ENCODE measurements around the gene KHDRBS1. TPM values are rescaled to one million over a fixed set of nuclear protein-coding genes. Genes with fewer than 3 reads are reported as not detected.
"Not testable (repeated sequence)": the region's sequence is repeated elsewhere in the genome, so short reads cannot be mapped to it uniquely, and the experiment has no call there.

KHDRBS1 gene
- total RNA-seq, 2 experiments from 2014 or later: 91.6 to 94.2 TPM

DNA sequence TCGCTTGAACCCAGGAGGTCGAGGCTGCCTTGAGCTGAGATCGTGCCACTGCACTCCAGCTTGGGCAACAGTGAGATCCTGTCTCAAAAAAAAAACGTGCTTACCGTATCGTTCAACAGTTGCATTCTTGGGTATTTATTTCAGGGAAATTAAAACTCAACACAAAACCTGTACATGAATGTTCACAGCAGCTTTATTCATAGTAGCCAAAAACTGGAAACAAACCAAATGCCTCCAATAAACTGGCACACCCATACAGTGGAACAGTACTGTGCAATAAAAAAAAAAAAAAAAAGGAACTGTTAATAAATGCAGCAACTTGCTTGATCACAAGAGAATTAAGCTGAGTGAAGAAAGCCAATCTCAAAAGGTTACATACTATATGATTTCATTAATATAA lies 6.7 kb downstream of the KHDRBS1 start:
- Histone ChIP-seq H3K27me3 (ENCODE audit: control insufficient read depth in 1 of 2, insufficient read depth in 2 of 2, low read length in 2 of 2) (no peaks in the 10 kb centered on the region), H3K36me3 (ENCODE audit: insufficient read depth, low read length) (peaks cover 21% of the 10 kb centered on the region), H3K4me3 (ENCODE audit: low read length) (no peak overlapping the region), H3K27ac (ENCODE audit: low read depth in 1 of 2, low read length in 2 of 2) (no peak overlapping the region), H3K4me1 (ENCODE audit: insufficient read depth, low read length) (peaks cover 64% of the 10 kb centered on the region), H3K9me3 (ENCODE audit: control insufficient read depth in 1 of 2, insufficient read depth in 1 of 2, low read length in 2 of 2) (no peaks in the 10 kb centered on the region)
- intact Hi-C loops (cut with DNase I, micrococcal nuclease): no loop called here
- peaks cover 61% of the 10 kb centered on the region for H3K4me1 Mint-ChIP-seq (ENCODE audit: low read depth)
- H3K36me3 Mint-ChIP-seq (ENCODE audit: low read depth): peaks cover 49% of the 10 kb centered on the region
- H3K27me3 Mint-ChIP-seq: no peaks in the 10 kb centered on the region
- CTCF ChIA-PET: interaction anchor here (1.3 kb wide), 1 partner anchor 31 kb away, joined by 4 read pairs; no protein-coding TSS in a partner anchor
- DNase-seq (no peak), ATAC-seq (ENCODE audit: poor library complexity) (no peak)
- H3K9me3 Mint-ChIP-seq: no peaks in the 10 kb centered on the region
- H3K4me3 Mint-ChIP-seq: peak overlapping the region; percentile 45
- POLR2A ChIA-PET: no interaction called here
- TF ChIP-seq, protein P1, sequence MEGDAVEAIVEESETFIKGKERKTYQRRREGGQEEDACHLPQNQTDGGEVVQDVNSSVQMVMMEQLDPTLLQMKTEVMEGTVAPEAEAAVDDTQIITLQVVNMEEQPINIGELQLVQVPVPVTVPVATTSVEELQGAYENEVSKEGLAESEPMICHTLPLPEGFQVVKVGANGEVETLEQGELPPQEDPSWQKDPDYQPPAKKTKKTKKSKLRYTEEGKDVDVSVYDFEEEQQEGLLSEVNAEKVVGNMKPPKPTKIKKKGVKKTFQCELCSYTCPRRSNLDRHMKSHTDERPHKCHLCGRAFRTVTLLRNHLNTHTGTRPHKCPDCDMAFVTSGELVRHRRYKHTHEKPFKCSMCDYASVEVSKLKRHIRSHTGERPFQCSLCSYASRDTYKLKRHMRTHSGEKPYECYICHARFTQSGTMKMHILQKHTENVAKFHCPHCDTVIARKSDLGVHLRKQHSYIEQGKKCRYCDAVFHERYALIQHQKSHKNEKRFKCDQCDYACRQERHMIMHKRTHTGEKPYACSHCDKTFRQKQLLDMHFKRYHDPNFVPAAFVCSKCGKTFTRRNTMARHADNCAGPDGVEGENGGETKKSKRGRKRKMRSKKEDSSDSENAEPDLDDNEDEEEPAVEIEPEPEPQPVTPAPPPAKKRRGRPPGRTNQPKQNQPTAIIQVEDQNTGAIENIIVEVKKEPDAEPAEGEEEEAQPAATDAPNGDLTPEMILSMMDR (IDR thresholded peaks at IDR 0.05): no peak
- H3K27ac Mint-ChIP-seq: peak overlapping the region; percentile 67

DNA sequence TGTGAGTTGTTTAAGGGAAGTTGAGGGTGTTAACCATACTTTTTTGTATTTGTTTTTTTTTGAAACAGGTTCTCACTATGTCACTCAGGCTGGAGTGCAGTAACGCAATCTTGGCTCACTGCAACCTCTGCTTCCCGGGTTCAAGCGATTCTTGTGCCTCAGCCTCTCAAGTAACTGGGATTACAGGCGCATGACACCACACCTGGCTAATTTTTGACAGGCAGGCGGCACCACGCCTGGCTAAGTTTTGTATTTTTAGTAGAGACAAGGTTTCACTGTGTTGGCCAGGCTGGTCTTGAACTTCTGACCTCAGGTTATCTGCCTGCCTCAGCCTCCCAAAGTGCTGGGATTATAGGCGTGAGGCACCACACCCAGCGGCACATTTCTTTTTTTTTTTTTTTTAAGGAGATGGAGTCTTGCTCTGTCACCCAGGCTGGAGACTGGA lies 7.9 kb downstream of the KHDRBS1 start:
- ATAC-seq (ENCODE audit: poor library complexity); H3K27me3 ChIP-seq (ENCODE audit: control insufficient read depth in 1 of 2, insufficient read depth in 2 of 2, low read length in 2 of 2); H3K9me3 ChIP-seq (ENCODE audit: control insufficient read depth in 1 of 2, insufficient read depth in 1 of 2, low read length in 2 of 2); H3K4me3 ChIP-seq (ENCODE audit: low read length); intact Hi-C loops (cut with DNase I, micrococcal nuclease); H3K9me3 Mint-ChIP-seq; DNase-seq; H3K27ac ChIP-seq (ENCODE audit: low read depth in 1 of 2, low read length in 2 of 2); H3K27me3 Mint-ChIP-seq; H3K4me3 Mint-ChIP-seq: not testable (repeated sequence)
- CTCF ChIA-PET: interaction anchor here (0.7 to 1.3 kb wide), 2 partner anchors 32 to 58 kb away, joined by 3 to 4 read pairs; no protein-coding TSS in a partner anchor
- H3K4me1 ChIP-seq (ENCODE audit: insufficient read depth, low read length): peaks cover 57% of the 10 kb centered on the region
- H3K4me1 Mint-ChIP-seq (ENCODE audit: low read depth): peaks cover 59% of the 10 kb centered on the region
- H3K36me3 ChIP-seq (ENCODE audit: insufficient read depth, low read length): peaks cover 24% of the 10 kb centered on the region
- H3K36me3 Mint-ChIP-seq (ENCODE audit: low read depth): peaks cover 44% of the 10 kb centered on the region
- POLR2A ChIA-PET: interaction anchor here (0.9 kb wide), 1 partner anchor 87 kb away, joined by 4 read pairs; the partner anchor contains the start of gene KPNA6
- peak overlapping the region; percentile 17 for H3K27ac Mint-ChIP-seq

DNA sequence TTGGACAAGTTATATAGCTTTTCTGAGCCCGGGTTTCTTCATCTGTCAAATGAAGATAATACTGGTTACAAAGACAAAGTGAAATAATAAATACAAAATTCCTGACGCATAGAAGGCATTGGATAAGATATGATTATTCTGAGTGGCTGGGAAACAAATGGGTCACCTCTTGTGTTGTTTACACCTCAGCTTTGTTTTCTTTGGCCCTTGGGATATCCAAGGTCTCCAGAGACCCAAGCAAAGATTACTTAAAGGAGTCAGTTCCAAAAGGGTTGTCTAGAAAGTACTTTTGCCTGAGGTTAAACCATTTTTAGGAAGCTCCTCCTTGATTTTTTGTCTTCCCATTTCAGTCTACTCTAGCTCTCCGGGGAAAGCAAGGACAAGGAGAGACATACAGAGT lies 9.7 kb downstream of the KHDRBS1 start:
- intact Hi-C loops (cut with DNase I, micrococcal nuclease): no loop called here
- H3K27me3 ChIP-seq (ENCODE audit: control insufficient read depth in 1 of 2, insufficient read depth in 2 of 2, low read length in 2 of 2): no peaks in the 10 kb centered on the region
- ChIA-PET POLR2A (interaction anchor here (0.6 to 1.9 kb wide), 5 partner anchors 8 to 196 kb away, joined by 3 to 8 read pairs (median 3); partner anchors contain the start of gene KPNA6), CTCF (interaction anchor here (1.0 to 1.6 kb wide), 3 partner anchors 9 to 84 kb away, joined by 3 read pairs; partner anchors contain the start of gene KPNA6)
- Mint-ChIP-seq H3K36me3 (ENCODE audit: low read depth) (peaks cover 49% of the 10 kb centered on the region), H3K4me3 (no peak overlapping the region), H3K27ac (peak overlapping the region; percentile 30), H3K4me1 (ENCODE audit: low read depth) (peaks cover 58% of the 10 kb centered on the region), H3K9me3 (no peaks in the 10 kb centered on the region), H3K27me3 (no peaks in the 10 kb centered on the region)
- H3K36me3 ChIP-seq (ENCODE audit: insufficient read depth, low read length): peaks cover 27% of the 10 kb centered on the region
- peaks cover 47% of the 10 kb centered on the region for H3K4me1 ChIP-seq (ENCODE audit: insufficient read depth, low read length)
- no peak for DNase-seq
- no peak overlapping the region for H3K4me3 ChIP-seq (ENCODE audit: low read length)
- no peak for ATAC-seq (ENCODE audit: poor library complexity)
- no peaks in the 10 kb centered on the region for H3K9me3 ChIP-seq (ENCODE audit: control insufficient read depth in 1 of 2, insufficient read depth in 1 of 2, low read length in 2 of 2)
- H3K27ac ChIP-seq (ENCODE audit: low read depth in 1 of 2, low read length in 2 of 2): no peak overlapping the region
- TF ChIP-seq, protein P1 (IDR thresholded peaks at IDR 0.05): no peak

DNA sequence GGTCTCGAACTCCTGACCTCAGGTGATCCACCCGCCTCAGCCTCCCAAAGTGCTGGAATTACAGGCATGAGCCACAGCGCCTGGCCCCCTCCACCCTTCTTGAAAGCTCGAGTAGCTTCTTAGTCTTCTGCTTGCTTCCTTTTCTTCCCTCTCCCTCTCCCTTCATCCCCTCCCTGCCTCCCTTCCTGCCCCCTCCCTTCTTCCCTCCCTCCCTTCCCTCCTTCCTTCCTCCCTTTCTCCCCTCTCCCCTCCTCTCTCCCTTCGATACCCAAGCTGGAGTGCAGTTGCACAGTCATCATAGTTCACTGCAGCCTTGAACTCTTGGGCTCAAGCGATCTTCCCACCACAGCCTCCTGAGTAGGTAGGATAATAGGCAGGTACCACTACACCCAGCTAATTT lies 11.8 kb downstream of the KHDRBS1 start:
- Histone ChIP-seq H3K27ac (ENCODE audit: low read depth in 1 of 2, low read length in 2 of 2) (no peak overlapping the region), H3K36me3 (ENCODE audit: insufficient read depth, low read length) (peaks cover 34% of the 10 kb centered on the region), H3K4me3 (ENCODE audit: low read length) (no peak overlapping the region), H3K4me1 (ENCODE audit: insufficient read depth, low read length) (peaks cover 29% of the 10 kb centered on the region), H3K9me3 (ENCODE audit: control insufficient read depth in 1 of 2, insufficient read depth in 1 of 2, low read length in 2 of 2) (no peaks in the 10 kb centered on the region), H3K27me3 (ENCODE audit: control insufficient read depth in 1 of 2, insufficient read depth in 2 of 2, low read length in 2 of 2) (no peaks in the 10 kb centered on the region)
- POLR2A ChIA-PET: no interaction called here
- TF ChIP-seq, protein P1 (IDR thresholded peaks at IDR 0.05): no peak
- ATAC-seq (ENCODE audit: poor library complexity) (no peak), DNase-seq (no peak)
- peak overlapping the region; percentile 38 for H3K4me3 Mint-ChIP-seq
- CTCF ChIA-PET: interaction anchor here (0.6 kb wide), 1 partner anchor 16 kb away, joined by 4 read pairs; no protein-coding TSS in a partner anchor
- H3K4me1 Mint-ChIP-seq (ENCODE audit: low read depth): peaks cover 69% of the 10 kb centered on the region
- no peak overlapping the region for H3K27ac Mint-ChIP-seq
- H3K36me3 Mint-ChIP-seq (ENCODE audit: low read depth): peaks cover 59% of the 10 kb centered on the region
- H3K27me3 Mint-ChIP-seq: no peaks in the 10 kb centered on the region
- intact Hi-C loops (cut with DNase I, micrococcal nuclease): no loop called here
- H3K9me3 Mint-ChIP-seq: no peaks in the 10 kb centered on the region

Data from CD4-positive, alpha-beta T cell (primary cell).